GM12864 (cell line): ENCODE measurements around the gene MAD1L1.
"Not testable (repeated sequence)": the region's sequence is repeated elsewhere in the genome, so short reads cannot be mapped to it uniquely, and the experiment has no call there.

Experiments
- DNase-seq: peaks from one replicate; pipeline ENCODE4 v3.0.0-alpha.2; 2011; ENCODE audit warnings: low read depth
- H3K4me3 ChIP-seq: 2 replicates; pipeline ENCODE4 v1.5.1; 2011; ENCODE audit warnings: mild to moderate bottlenecking, low read depth, low read length, control low read depth
- CTCF ChIP-seq: IDR thresholded peaks from 2 replicates; pipeline ENCODE4 v1.5.1; 2011; ENCODE audit warnings: low read depth, mild to moderate bottlenecking, moderate library complexity, low read length, control low read depth, inconsistent platforms; ENCODE audit errors: missing control alignments

MAD1L1 gene

GRCh38 chr7:1865571-1866255 lies 367.0 kb downstream of the MAD1L1 start:
- TF ChIP-seq CTCF: no peak
- H3K4me3 ChIP-seq: no peak overlapping the region
- no peak for DNase-seq

GRCh38 chr7:1865000-1865555 lies 367.7 kb downstream of the MAD1L1 start:
- TF ChIP-seq CTCF: no peak
- no peak for DNase-seq
- no peak overlapping the region for H3K4me3 ChIP-seq

- TF ChIP-seq CTCF: no peak
- H3K4me3 ChIP-seq: no peak overlapping the region
- DNase-seq: no peak
Measured at GRCh38 chr7:1864161-1864940, 368.4 kb downstream of the MAD1L1 start.

- H3K4me3 ChIP-seq: no peak overlapping the region
- TF ChIP-seq CTCF: no peak
- DNase-seq: no peak
Measured at GRCh38 chr7:1863091-1863900, 369.4 kb downstream of the MAD1L1 start.

GRCh38 chr7:1862560-1862959 lies 370.2 kb downstream of the MAD1L1 start:
- TF ChIP-seq CTCF: no peak
- DNase-seq: no peak
- no peak overlapping the region for H3K4me3 ChIP-seq

- no peak for TF ChIP-seq CTCF
- no peak for DNase-seq
- no peak overlapping the region for H3K4me3 ChIP-seq
Measured at GRCh38 chr7:1861799-1862458, 370.8 kb downstream of the MAD1L1 start.

- not testable (repeated sequence) for DNase-seq, H3K4me3 ChIP-seq
Measured at GRCh38 chr7:1860881-1861798, 371.6 kb downstream of the MAD1L1 start.
